ENCODE data around the gene EPHB1. TPM values are rescaled to one million over a fixed set of nuclear protein-coding genes. Genes with fewer than 3 reads are reported as not detected.

EPHB1 gene
- total RNA-seq, 1 donor from 2014 or later: 1.8 TPM

- Mint-ChIP-seq H3K27ac (no peak overlapping the region), H3K36me3 (ENCODE audit: insufficient read depth) (no peaks in the 10 kb centered on the region), H3K27me3 (peaks cover 16% of the 10 kb centered on the region), H3K4me1 (ENCODE audit: low read depth) (no peaks in the 10 kb centered on the region), H3K4me3 (ENCODE audit: low read depth) (no peak overlapping the region), H3K9me3 (ENCODE audit: low read depth) (no peaks in the 10 kb centered on the region)
- no peak for TF ChIP-seq CTCF (IDR thresholded peaks at IDR 0.05; ENCODE audit: unreplicated experiment)
- no peak for DNase-seq (ENCODE audit: low spot score, unreplicated experiment)
Observed at GRCh38 chr3:134761213-134761612, 33.8 kb upstream of the EPHB1 start.

GRCh38 chr3:134762016-134762415 lies 33.0 kb upstream of the EPHB1 start:
- Mint-ChIP-seq H3K4me1 (ENCODE audit: low read depth) (no peaks in the 10 kb centered on the region), H3K27me3 (peaks cover 19% of the 10 kb centered on the region), H3K9me3 (ENCODE audit: low read depth) (no peaks in the 10 kb centered on the region), H3K27ac (no peak overlapping the region), H3K36me3 (ENCODE audit: insufficient read depth) (no peaks in the 10 kb centered on the region), H3K4me3 (ENCODE audit: low read depth) (no peak overlapping the region)
- TF ChIP-seq CTCF (IDR thresholded peaks at IDR 0.05; ENCODE audit: unreplicated experiment): no peak
- no peak for DNase-seq (ENCODE audit: low spot score, unreplicated experiment)

- Mint-ChIP-seq H3K4me3 (ENCODE audit: low read depth) (no peak overlapping the region), H3K9me3 (ENCODE audit: low read depth) (no peaks in the 10 kb centered on the region), H3K27ac (no peak overlapping the region), H3K36me3 (ENCODE audit: insufficient read depth) (no peaks in the 10 kb centered on the region), H3K27me3 (peaks cover 20% of the 10 kb centered on the region), H3K4me1 (ENCODE audit: low read depth) (peaks cover 11% of the 10 kb centered on the region)
- DNase-seq (ENCODE audit: low spot score, unreplicated experiment): no peak
- no peak for TF ChIP-seq CTCF (IDR thresholded peaks at IDR 0.05; ENCODE audit: unreplicated experiment)
Observed at GRCh38 chr3:134765468-134765867, 29.6 kb upstream of the EPHB1 start.

- TF ChIP-seq CTCF (IDR thresholded peaks at IDR 0.05; ENCODE audit: unreplicated experiment): no peak
- H3K9me3 Mint-ChIP-seq (ENCODE audit: low read depth): no peaks in the 10 kb centered on the region
Observed at GRCh38 chr3:134766290-134766689, 28.8 kb upstream of the EPHB1 start.

GRCh38 chr3:134768116-134768515 lies 26.9 kb upstream of the EPHB1 start:
- no peaks in the 10 kb centered on the region for H3K36me3 Mint-ChIP-seq (ENCODE audit: insufficient read depth)
- no peak for TF ChIP-seq CTCF (IDR thresholded peaks at IDR 0.05; ENCODE audit: unreplicated experiment)
- no peaks in the 10 kb centered on the region for H3K9me3 Mint-ChIP-seq (ENCODE audit: low read depth)
- no peak overlapping the region for H3K27ac Mint-ChIP-seq
- H3K4me3 Mint-ChIP-seq (ENCODE audit: low read depth): no peak overlapping the region
- no peak for DNase-seq (ENCODE audit: low spot score, unreplicated experiment)
- peaks cover 11% of the 10 kb centered on the region for H3K4me1 Mint-ChIP-seq (ENCODE audit: low read depth)
- peaks cover 15% of the 10 kb centered on the region for H3K27me3 Mint-ChIP-seq

More at GRCh38 chr3:134766290-134766689, 28.8 kb upstream of the EPHB1 start:
- Mint-ChIP-seq H3K27me3 (peaks cover 20% of the 10 kb centered on the region), H3K36me3 (ENCODE audit: insufficient read depth) (no peaks in the 10 kb centered on the region), H3K4me3 (ENCODE audit: low read depth) (no peak overlapping the region), H3K27ac (peak overlapping the region; percentile 33), H3K4me1 (ENCODE audit: low read depth) (peaks cover 11% of the 10 kb centered on the region)
- no peak for DNase-seq (ENCODE audit: low spot score, unreplicated experiment)
